Endometrial microvascular endothelial cells (primary cell): Measurements from ENCODE around the gene SLC13A2. TPM values are rescaled to one million over a fixed set of nuclear protein-coding genes. Genes with fewer than 3 reads are reported as not detected.

Experiments used
- in situ Hi-C: cut with HindIII; loops from 2 replicates; pipeline ENCODE4 v1.10.0; 2017; ENCODE audit warnings: low sequenced_read_pairs, low pct_unique_long_range_greater_than_20kb; ENCODE audit errors: inconsistent ontology term
- total RNA-seq: library from RNA; depleted of rRNA; stranded (reverse); fragments of >200 nt; gene quantifications from one replicate; pipeline ENCODE4 v1.2.3, GENCODE V29; 2015; ENCODE audit errors: inconsistent ontology term

SLC13A2 gene
- total RNA-seq, 1 donor from 2014 or later: not detected

- in situ Hi-C loops: no loop called here
Measured at GRCh38 chr17:28527181-28527681, 53.8 kb downstream of the SLC13A2 start.

GRCh38 chr17:28527859-28528258 lies 54.4 kb downstream of the SLC13A2 start:
- in situ Hi-C loops: no loop called here

GRCh38 chr17:28528327-28529012 lies 55.0 kb downstream of the SLC13A2 start:
- in situ Hi-C loops: no loop called here

GRCh38 chr17:28529013-28529400 lies 55.6 kb downstream of the SLC13A2 start:
- in situ Hi-C loops: no loop called here

- in situ Hi-C loops: no loop called here
Measured at GRCh38 chr17:28530250-28530649, 56.8 kb downstream of the SLC13A2 start.

- in situ Hi-C loops: no loop called here
Measured at GRCh38 chr17:28530926-28531325, 57.5 kb downstream of the SLC13A2 start.

GRCh38 chr17:28532050-28532960 lies 58.9 kb downstream of the SLC13A2 start:
- in situ Hi-C loops: no loop called here

GRCh38 chr17:28533091-28533807 lies 59.8 kb downstream of the SLC13A2 start:
- in situ Hi-C loops: no loop called here

GRCh38 chr17:28534740-28535375 lies 61.4 kb downstream of the SLC13A2 start:
- in situ Hi-C loops: no loop called here

GRCh38 chr17:28536532-28537218 lies 63.2 kb downstream of the SLC13A2 start:
- in situ Hi-C loops: no loop called here

GRCh38 chr17:28537219-28537610 lies 63.8 kb downstream of the SLC13A2 start:
- in situ Hi-C loops: no loop called here

GRCh38 chr17:28538296-28538895 lies 65.0 kb downstream of the SLC13A2 start:
- in situ Hi-C loops: no loop called here

GRCh38 chr17:28540231-28540630 lies 66.8 kb downstream of the SLC13A2 start:
- in situ Hi-C loops: no loop called here

GRCh38 chr17:28541439-28541838 lies 68.0 kb downstream of the SLC13A2 start:
- in situ Hi-C loops: no loop called here

GRCh38 chr17:28544402-28545140 lies 71.1 kb downstream of the SLC13A2 start:
- in situ Hi-C loops: no loop called here

- in situ Hi-C loops: no loop called here
Measured at GRCh38 chr17:28545141-28545503, 71.7 kb downstream of the SLC13A2 start.

- in situ Hi-C loops: no loop called here
Measured at GRCh38 chr17:28545787-28546415, 72.5 kb downstream of the SLC13A2 start.
